ENCODE data around the gene TBPL1. TPM values are rescaled to one million over a fixed set of nuclear protein-coding genes. Genes with fewer than 3 reads are reported as not detected.
A peak's percentile ranks its signal among the peaks of the same experiment; 100 is the strongest.

TBPL1 gene
- total and polyA plus RNA-seq, 2 experiments from 2014 or later: 14.7 to 32.1 TPM

GRCh38 chr6:133980168-133980567 lies 27.1 kb downstream of the TBPL1 start:
- H3K9me3 ChIP-seq (ENCODE audit: low read depth): no peaks in the 10 kb centered on the region
- TF ChIP-seq CTCF (IDR thresholded peaks at IDR 0.05; ENCODE audit: low read depth, low read length): no peak
- H3K27ac ChIP-seq: no peak overlapping the region
- no peak for DNase-seq (ENCODE audit: low read depth in 1 of 2, low spot score in 1 of 2)
- H3K36me3 ChIP-seq: peaks cover 5% of the 10 kb centered on the region
- no peaks in the 10 kb centered on the region for H3K27me3 ChIP-seq
- no peaks in the 10 kb centered on the region for H3K4me1 ChIP-seq (ENCODE audit: low read depth)
- no peak overlapping the region for H3K4me3 ChIP-seq

- H3K4me3 ChIP-seq: no peak overlapping the region
- no peak overlapping the region for H3K27ac ChIP-seq
- H3K4me1 ChIP-seq (ENCODE audit: low read depth): no peaks in the 10 kb centered on the region
- no peaks in the 10 kb centered on the region for H3K27me3 ChIP-seq
- no peak for TF ChIP-seq CTCF (IDR thresholded peaks at IDR 0.05; ENCODE audit: low read depth, low read length)
- H3K9me3 ChIP-seq (ENCODE audit: low read depth): no peaks in the 10 kb centered on the region
- DNase-seq (ENCODE audit: low read depth in 1 of 2, low spot score in 1 of 2): peak in 1 of 2 donors; percentile 90
- H3K36me3 ChIP-seq: peaks cover 9% of the 10 kb centered on the region
Observed at GRCh38 chr6:133983099-133983939, 30.3 kb downstream of the TBPL1 start.

- H3K4me3 ChIP-seq: no peak overlapping the region
- H3K9me3 ChIP-seq (ENCODE audit: low read depth): no peaks in the 10 kb centered on the region
- no peaks in the 10 kb centered on the region for H3K4me1 ChIP-seq (ENCODE audit: low read depth)
- H3K27me3 ChIP-seq: no peaks in the 10 kb centered on the region
- no peak for TF ChIP-seq CTCF (IDR thresholded peaks at IDR 0.05; ENCODE audit: low read depth, low read length)
- H3K27ac ChIP-seq: no peak overlapping the region
- DNase-seq (ENCODE audit: low read depth in 1 of 2, low spot score in 1 of 2): no peak
- peaks cover 13% of the 10 kb centered on the region for H3K36me3 ChIP-seq
Observed at GRCh38 chr6:133985970-133986369, 32.9 kb downstream of the TBPL1 start.

GRCh38 chr6:133986942-133987341 lies 33.9 kb downstream of the TBPL1 start:
- H3K27me3 ChIP-seq: no peaks in the 10 kb centered on the region
- H3K9me3 ChIP-seq (ENCODE audit: low read depth): no peaks in the 10 kb centered on the region
- no peak overlapping the region for H3K27ac ChIP-seq
- TF ChIP-seq CTCF (IDR thresholded peaks at IDR 0.05; ENCODE audit: low read depth, low read length): no peak
- no peak overlapping the region for H3K4me3 ChIP-seq
- no peaks in the 10 kb centered on the region for H3K4me1 ChIP-seq (ENCODE audit: low read depth)
- H3K36me3 ChIP-seq: peaks cover 13% of the 10 kb centered on the region
- DNase-seq (ENCODE audit: low read depth in 1 of 2, low spot score in 1 of 2): no peak

GRCh38 chr6:133989525-133989924 lies 36.5 kb downstream of the TBPL1 start:
- H3K36me3 ChIP-seq: peaks cover 10% of the 10 kb centered on the region
- H3K9me3 ChIP-seq (ENCODE audit: low read depth): no peaks in the 10 kb centered on the region
- no peaks in the 10 kb centered on the region for H3K4me1 ChIP-seq (ENCODE audit: low read depth)
- no peak for TF ChIP-seq CTCF (IDR thresholded peaks at IDR 0.05; ENCODE audit: low read depth, low read length)
- DNase-seq (ENCODE audit: low read depth in 1 of 2, low spot score in 1 of 2): no peak
- H3K4me3 ChIP-seq: no peak overlapping the region
- H3K27me3 ChIP-seq: no peaks in the 10 kb centered on the region
- H3K27ac ChIP-seq: no peak overlapping the region

All from cardiac muscle cell (in vitro differentiated cells and primary cell).